OCI-LY1 (cell line): ENCODE data around the gene NUP93.
"Not testable (repeated sequence)": the region's sequence is repeated elsewhere in the genome, so short reads cannot be mapped to it uniquely, and the experiment has no call there.

Experiments
- H2AFZ ChIP-seq: fragments of 200-600 bp; sonication (generic), shearing (Covaris generic); 2 replicates; pipeline ENCODE4 v1.6.0; 2014; ENCODE audit warnings: antibody characterized with exemption, mild to moderate bottlenecking, low read length
- H3F3A ChIP-seq: fragments of 200-600 bp; sonication (generic), shearing (Covaris generic); 2 replicates; pipeline ENCODE4 v1.6.0; 2014; ENCODE audit warnings: mild to moderate bottlenecking, antibody characterized with exemption, low read length, moderate library complexity; ENCODE audit not compliant: insufficient read depth
- H3K27ac ChIP-seq: fragments of 200-600 bp; sonication (generic); 2 replicates; pipeline ENCODE4 v1.5.1; 2014; ENCODE audit warnings: low read length, mixed run types, mild to moderate bottlenecking, low read depth; ENCODE audit not compliant: poor library complexity, severe bottlenecking
- H3K27me3 ChIP-seq: fragments of 200-600 bp; sonication (generic); 2 replicates; pipeline ENCODE4 v1.6.0; 2014; ENCODE audit warnings: antibody characterized with exemption, mild to moderate bottlenecking, low read length, moderate library complexity; ENCODE audit not compliant: insufficient read depth
- H3K36me3 ChIP-seq: fragments of 200-600 bp; sonication (generic); 2 replicates; pipeline ENCODE4 v1.6.1; 2014; ENCODE audit warnings: mild to moderate bottlenecking, antibody characterized with exemption, low read length, moderate library complexity, mixed read lengths; ENCODE audit not compliant: insufficient read depth
- H3K4me1 ChIP-seq: fragments of 200-600 bp; sonication (generic); 2 replicates; pipeline ENCODE4 v1.5.1; 2014; ENCODE audit warnings: mild to moderate bottlenecking, low read length, moderate library complexity; ENCODE audit not compliant: insufficient read depth, severe bottlenecking
- H3K4me2 ChIP-seq: fragments of 200-600 bp; sonication (generic), shearing (Covaris generic); 2 replicates; pipeline ENCODE4 v1.6.1; 2014; ENCODE audit warnings: low read length
- H3K4me3 ChIP-seq: fragments of 200-600 bp; sonication (generic); 2 replicates; pipeline ENCODE4 v1.5.1; 2014; ENCODE audit warnings: low read length, low read depth, mild to moderate bottlenecking, mixed read lengths; ENCODE audit not compliant: poor library complexity, severe bottlenecking
- H3K79me2 ChIP-seq: fragments of 200-600 bp; shearing (Covaris generic); 2 replicates; pipeline ENCODE4 v1.6.1; 2016; ENCODE audit warnings: mixed run types, low read length, mixed read lengths; ENCODE audit not compliant: insufficient read depth
- H3K9ac ChIP-seq: fragments of 200-600 bp; sonication (generic), shearing (Covaris generic); 2 replicates; pipeline ENCODE4 v1.6.1; 2014; ENCODE audit warnings: mild to moderate bottlenecking, low read length, mixed read lengths
- H3K9me2 ChIP-seq: fragments of 200-600 bp; sonication (generic), shearing (Covaris generic); 2 replicates; pipeline ENCODE4 v1.6.1; 2014; ENCODE audit warnings: low read depth, mild to moderate bottlenecking, low read length, mixed read lengths
- H3K9me3 ChIP-seq: fragments of 200-600 bp; shearing (Covaris generic); 2 replicates; pipeline ENCODE4 v1.6.1; 2014; ENCODE audit warnings: low read length, mixed read lengths
- H4K20me1 ChIP-seq: fragments of 200-600 bp; sonication (generic), shearing (Covaris generic); 2 replicates; pipeline ENCODE4 v1.6.0; 2016; ENCODE audit warnings: mild to moderate bottlenecking, low read length; ENCODE audit not compliant: insufficient read depth
- CTCF ChIP-seq: fragments of 200-600 bp; sonication (generic), shearing (Covaris generic); IDR thresholded peaks from 2 replicates; pipeline ENCODE4 v1.5.1; 2017; ENCODE audit warnings: mild to moderate bottlenecking, antibody characterized with exemption, low read length, moderate library complexity, mixed read lengths
- EZH2 ChIP-seq: fragments of 200-600 bp; sonication (generic), shearing (Covaris generic); IDR thresholded peaks from 2 replicates; pipeline ENCODE4 v1.8.0; 2017; ENCODE audit warnings: borderline replicate concordance, mixed run types, mild to moderate bottlenecking, antibody characterized with exemption, low read length, moderate library complexity, mixed read lengths

Gene NUP93

GRCh38 chr16:56795011-56795410 is 65.1 kb downstream of the NUP93 start:
- no peaks in the 10 kb centered on the region for H4K20me1 ChIP-seq
- H3K4me2 ChIP-seq, result no peak overlapping the region
- no peaks in the 10 kb centered on the region for H3F3A ChIP-seq
- no peaks in the 10 kb centered on the region; the same call in 1 of the 2 replicates for H3K36me3 ChIP-seq
- H3K4me3 ChIP-seq, result no peak overlapping the region
- TF ChIP-seq EZH2 (no peak), CTCF (no peak)
- H3K9me2 ChIP-seq, result no peaks in the 10 kb centered on the region
- H2AFZ ChIP-seq, result no peak overlapping the region
- H3K9me3 ChIP-seq, result no peaks in the 10 kb centered on the region
- no peak overlapping the region for H3K9ac ChIP-seq
- H3K79me2 ChIP-seq, result no peaks in the 10 kb centered on the region
- H3K27me3 ChIP-seq, result no peaks in the 10 kb centered on the region
- H3K4me1 ChIP-seq, result no peaks in the 10 kb centered on the region
- H3K27ac ChIP-seq, result no peak overlapping the region

- not testable (repeated sequence) for H3K4me3 ChIP-seq, H3K79me2 ChIP-seq, H4K20me1 ChIP-seq, H3K4me2 ChIP-seq, H3K36me3 ChIP-seq, H3K27ac ChIP-seq, H3K27me3 ChIP-seq, H3K9ac ChIP-seq, H3F3A ChIP-seq, H3K4me1 ChIP-seq, H3K9me2 ChIP-seq, H3K9me3 ChIP-seq, H2AFZ ChIP-seq
These were observed 67.1 kb downstream of the NUP93 start for GRCh38 chr16:56797038-56797437.

- Histone ChIP-seq H3K9me2 (no peaks in the 10 kb centered on the region), H3K4me3 (no peak overlapping the region), H2AFZ (no peak overlapping the region), H3F3A (no peaks in the 10 kb centered on the region), H3K79me2 (no peaks in the 10 kb centered on the region), H3K9ac (no peak overlapping the region), H3K27ac (no peak overlapping the region), H3K4me1 (no peaks in the 10 kb centered on the region), H3K36me3 (peaks cover 4% of the 10 kb centered on the region), H3K4me2 (no peak overlapping the region), H4K20me1 (no peaks in the 10 kb centered on the region), H3K27me3 (no peaks in the 10 kb centered on the region), H3K9me3 (no peaks in the 10 kb centered on the region)
- TF ChIP-seq EZH2, result no peak
- no peak for TF ChIP-seq CTCF
These were observed 67.9 kb downstream of the NUP93 start for GRCh38 chr16:56797861-56798260.

- Histone ChIP-seq H3K79me2 (no peaks in the 10 kb centered on the region), H3K27me3 (no peaks in the 10 kb centered on the region), H3K4me2 (no peak overlapping the region), H2AFZ (no peak overlapping the region), H3K36me3 (peaks cover 6% of the 10 kb centered on the region), H3K9ac (no peak overlapping the region), H3K4me3 (no peak overlapping the region), H3K4me1 (no peaks in the 10 kb centered on the region), H3F3A (no peaks in the 10 kb centered on the region), H3K9me2 (no peaks in the 10 kb centered on the region), H4K20me1 (no peaks in the 10 kb centered on the region), H3K27ac (no peak overlapping the region), H3K9me3 (no peaks in the 10 kb centered on the region)
- TF ChIP-seq EZH2 (no peak), CTCF (no peak)
These were observed 69.0 kb downstream of the NUP93 start for GRCh38 chr16:56798955-56799354.
